DND-41 (cell line): ENCODE data around the gene NNMT.

Source experiments
- ATAC-seq: fragments of 200-7000 bp; cut with Tn5 transposase; 3 replicates; pipeline ENCODE4 v1.9.1; 2021; ENCODE audit warnings: low read depth; ENCODE audit not compliant: insufficient read depth
- DNase-seq: peaks from one replicate; pipeline ENCODE4 v3.0.0-alpha.2; 2020
- H2AFZ ChIP-seq: 2 replicates; pipeline ENCODE4 v1.6.0; 2012; ENCODE audit warnings: low read depth, low read length
- H3K27ac ChIP-seq: 2 replicates; pipeline ENCODE4 v1.5.1; 2012; ENCODE audit warnings: low read length, inconsistent platforms
- H3K27me3 ChIP-seq: fragments of 200-600 bp; sonication (generic); 2 replicates; pipeline ENCODE4 v1.6.0; 2012; ENCODE audit warnings: low read length, mild to moderate bottlenecking, inconsistent platforms; ENCODE audit not compliant: insufficient read depth, poor library complexity
- H3K36me3 ChIP-seq: 2 replicates; pipeline ENCODE4 v1.5.1; 2012; ENCODE audit warnings: low read length, inconsistent platforms; ENCODE audit not compliant: insufficient read depth
- H3K4me1 ChIP-seq: 2 replicates; pipeline ENCODE4 v1.5.1; 2012; ENCODE audit warnings: mild to moderate bottlenecking, low read length; ENCODE audit not compliant: insufficient read depth
- H3K4me2 ChIP-seq: 2 replicates; pipeline ENCODE4 v1.6.0; 2012; ENCODE audit warnings: mild to moderate bottlenecking, moderate library complexity, low read length, inconsistent platforms; ENCODE audit not compliant: insufficient read depth
- H3K4me3 ChIP-seq, 2 experiments: fragments of 200-600 bp in 1 of 2; shearing (Covaris generic) in 1 of 2; 2 replicates each; pipeline ENCODE4 v1.5.1; 2012 to 2016; ENCODE audit warnings: inconsistent platforms in 2 of 2, low read length in 2 of 2, mild to moderate bottlenecking in 2 of 2, low read depth in 1 of 2, moderate library complexity in 1 of 2
- H3K79me2 ChIP-seq: 2 replicates; pipeline ENCODE4 v1.6.0; 2012; ENCODE audit warnings: low read length, inconsistent platforms; ENCODE audit not compliant: insufficient read depth
- H3K9ac ChIP-seq: 2 replicates; pipeline ENCODE4 v1.6.0; 2012; ENCODE audit warnings: low read depth, mild to moderate bottlenecking, inconsistent platforms, low read length, moderate library complexity
- H3K9me3 ChIP-seq: 2 replicates; pipeline ENCODE4 v1.5.1; 2012; ENCODE audit warnings: low read length, moderate library complexity, mild to moderate bottlenecking, inconsistent platforms; ENCODE audit not compliant: insufficient read depth, severe bottlenecking
- H4K20me1 ChIP-seq: 2 replicates; pipeline ENCODE4 v1.6.0; 2012; ENCODE audit warnings: low read length; ENCODE audit not compliant: insufficient read depth
- EZH2 ChIP-seq: IDR thresholded peaks from 3 replicates; pipeline ENCODE4 v1.6.1; 2012; ENCODE audit warnings: borderline replicate concordance, low read depth, mild to moderate bottlenecking, moderate library complexity, low read length, inconsistent platforms; ENCODE audit not compliant: severe bottlenecking
- TF ChIP-seq, protein P1 (sequence below): IDR thresholded peaks from 2 replicates; pipeline ENCODE4 v1.5.1; 2012; ENCODE audit warnings: borderline replicate concordance, low read length, moderate library complexity, mild to moderate bottlenecking; ENCODE audit not compliant: poor library complexity, severe bottlenecking; ENCODE audit errors: extremely low read depth

NNMT gene

DNA sequence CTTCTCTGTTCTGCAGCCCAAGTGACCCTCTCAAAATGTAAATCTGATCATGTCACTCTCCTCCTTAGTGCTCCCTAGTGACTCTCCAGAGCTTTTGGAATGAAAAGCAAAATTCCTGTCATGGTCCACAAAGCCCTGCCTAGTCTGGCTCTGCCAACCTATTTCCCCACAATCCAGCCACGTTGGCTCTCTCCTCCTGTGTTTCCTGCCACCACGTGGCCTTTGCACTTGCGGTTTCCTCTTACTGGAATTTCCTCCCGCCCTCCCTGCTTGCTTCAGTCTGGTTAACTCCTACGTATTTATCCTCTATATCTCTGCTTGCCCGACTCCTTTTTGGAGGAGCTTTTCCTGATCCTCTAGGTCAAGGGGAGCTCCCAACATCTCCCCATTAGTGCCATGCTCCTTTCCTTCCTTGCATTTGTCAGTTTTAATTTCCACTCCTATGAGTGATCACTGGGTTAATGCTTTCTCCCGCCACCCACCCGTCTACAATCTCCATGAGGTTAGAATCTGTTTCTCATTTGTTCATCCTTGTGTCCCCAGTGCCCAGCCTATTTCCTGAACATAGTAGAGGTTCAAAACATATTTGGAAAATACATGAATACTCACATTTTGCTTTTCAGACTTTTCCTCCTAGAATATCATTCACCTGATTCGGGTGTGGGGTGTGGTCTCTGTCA, 11.5 kb downstream of the NNMT start:
- H3K27me3 ChIP-seq, result peaks cover 5% of the 10 kb centered on the region
- H3K36me3 ChIP-seq, result no peaks in the 10 kb centered on the region
- H3K27ac ChIP-seq, result no peak overlapping the region
- H4K20me1 ChIP-seq, result no peaks in the 10 kb centered on the region
- ATAC-seq (no peak), DNase-seq (no peak)
- H3K4me1 ChIP-seq, result no peaks in the 10 kb centered on the region
- no peak overlapping the region for H3K9ac ChIP-seq
- no peak overlapping the region for H3K4me2 ChIP-seq
- no peak overlapping the region for H2AFZ ChIP-seq
- H3K79me2 ChIP-seq, result no peaks in the 10 kb centered on the region
- H3K4me3 ChIP-seq, result no peak overlapping the region
- TF ChIP-seq EZH2, result no peak
- TF ChIP-seq, protein P1, sequence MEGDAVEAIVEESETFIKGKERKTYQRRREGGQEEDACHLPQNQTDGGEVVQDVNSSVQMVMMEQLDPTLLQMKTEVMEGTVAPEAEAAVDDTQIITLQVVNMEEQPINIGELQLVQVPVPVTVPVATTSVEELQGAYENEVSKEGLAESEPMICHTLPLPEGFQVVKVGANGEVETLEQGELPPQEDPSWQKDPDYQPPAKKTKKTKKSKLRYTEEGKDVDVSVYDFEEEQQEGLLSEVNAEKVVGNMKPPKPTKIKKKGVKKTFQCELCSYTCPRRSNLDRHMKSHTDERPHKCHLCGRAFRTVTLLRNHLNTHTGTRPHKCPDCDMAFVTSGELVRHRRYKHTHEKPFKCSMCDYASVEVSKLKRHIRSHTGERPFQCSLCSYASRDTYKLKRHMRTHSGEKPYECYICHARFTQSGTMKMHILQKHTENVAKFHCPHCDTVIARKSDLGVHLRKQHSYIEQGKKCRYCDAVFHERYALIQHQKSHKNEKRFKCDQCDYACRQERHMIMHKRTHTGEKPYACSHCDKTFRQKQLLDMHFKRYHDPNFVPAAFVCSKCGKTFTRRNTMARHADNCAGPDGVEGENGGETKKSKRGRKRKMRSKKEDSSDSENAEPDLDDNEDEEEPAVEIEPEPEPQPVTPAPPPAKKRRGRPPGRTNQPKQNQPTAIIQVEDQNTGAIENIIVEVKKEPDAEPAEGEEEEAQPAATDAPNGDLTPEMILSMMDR, result no peak
- no peaks in the 10 kb centered on the region for H3K9me3 ChIP-seq

GRCh38 chr11:114308689-114309089, 12.5 kb downstream of the NNMT start:
- H3K4me2 ChIP-seq, result no peak overlapping the region
- H3K9me3 ChIP-seq, result no peaks in the 10 kb centered on the region
- H4K20me1 ChIP-seq, result no peaks in the 10 kb centered on the region
- H3K4me1 ChIP-seq, result no peaks in the 10 kb centered on the region
- no peak overlapping the region for H3K9ac ChIP-seq
- ATAC-seq (no peak), DNase-seq (no peak)
- no peaks in the 10 kb centered on the region for H3K36me3 ChIP-seq
- H3K27ac ChIP-seq, result no peak overlapping the region
- H3K79me2 ChIP-seq, result no peaks in the 10 kb centered on the region
- H3K4me3 ChIP-seq, result no peak overlapping the region
- peaks cover 5% of the 10 kb centered on the region for H3K27me3 ChIP-seq
- no peak overlapping the region for H2AFZ ChIP-seq
- TF ChIP-seq, protein P1, result no peak
- no peak for TF ChIP-seq EZH2

GRCh38 chr11:114309517-114309916, 13.3 kb downstream of the NNMT start:
- no peak overlapping the region for H3K4me3 ChIP-seq
- no peaks in the 10 kb centered on the region for H3K36me3 ChIP-seq
- DNase-seq (no peak), ATAC-seq (no peak)
- no peak overlapping the region for H3K9ac ChIP-seq
- no peaks in the 10 kb centered on the region for H3K79me2 ChIP-seq
- H3K9me3 ChIP-seq, result no peaks in the 10 kb centered on the region
- H4K20me1 ChIP-seq, result no peaks in the 10 kb centered on the region
- peaks cover 5% of the 10 kb centered on the region for H3K27me3 ChIP-seq
- TF ChIP-seq EZH2, result no peak
- TF ChIP-seq, protein P1, result no peak
- no peak overlapping the region for H3K27ac ChIP-seq
- H3K4me2 ChIP-seq, result no peak overlapping the region
- H2AFZ ChIP-seq, result no peak overlapping the region
- H3K4me1 ChIP-seq, result no peaks in the 10 kb centered on the region
